Type B pancreatic cell (in vitro differentiated cells): ENCODE data around the gene POLL. TPM values are rescaled to one million over a fixed set of nuclear protein-coding genes. Genes with fewer than 3 reads are reported as not detected.

ENCODE experiments used
- DNase-seq: peaks from one replicate; pipeline ENCODE4 v3.0.0; 2021; ENCODE audit warnings: mixed read lengths; ENCODE audit not compliant: unreplicated experiment; ENCODE audit errors: extremely low spot score
- H3K27ac Mint-ChIP-seq: 2 replicates; pipeline ENCODE4 v1.8.0; 2021; ENCODE audit warnings: mild to moderate bottlenecking, mixed read lengths
- H3K27me3 Mint-ChIP-seq: 2 replicates; pipeline ENCODE4 v1.8.0; 2021; ENCODE audit warnings: mixed read lengths
- H3K36me3 Mint-ChIP-seq: 2 replicates; pipeline ENCODE4 v1.8.0; 2021; ENCODE audit warnings: mixed read lengths
- H3K4me1 Mint-ChIP-seq: one replicate; pipeline ENCODE4 v1.8.0; 2021; ENCODE audit warnings: mixed read lengths; ENCODE audit not compliant: unreplicated experiment
- H3K4me3 Mint-ChIP-seq: 2 replicates; pipeline ENCODE4 v1.8.0; 2021; ENCODE audit warnings: mild to moderate bottlenecking, mixed read lengths
- H3K9me3 Mint-ChIP-seq: 2 replicates; pipeline ENCODE4 v1.8.0; 2021; ENCODE audit warnings: mixed read lengths
- CTCF ChIP-seq: fragments of 200-600 bp; sonication (generic); conservative IDR thresholded peaks from 2 replicates; pipeline ENCODE4 v1.5.0; 2021; ENCODE audit warnings: antibody characterized with exemption, mild to moderate bottlenecking
- total RNA-seq: library from RNA; stranded (reverse); gene quantifications from 2 replicates; pipeline ENCODE4 v1.2.1, GENCODE V29; 2021; ENCODE audit warnings: low replicate concordance

POLL gene
- total RNA-seq, 1 donor from 2014 or later: 39.3 TPM

GRCh38 chr10:101613646-101614045 is 25.6 kb upstream of the POLL start:
- Mint-ChIP-seq H3K4me1 (peaks cover 8% of the 10 kb centered on the region), H3K27ac (no peak overlapping the region), H3K27me3 (no peaks in the 10 kb centered on the region), H3K9me3 (no peaks in the 10 kb centered on the region), H3K36me3 (peaks cover 4% of the 10 kb centered on the region), H3K4me3 (no peak overlapping the region)
- no peak for TF ChIP-seq CTCF
- no peak for DNase-seq

- Mint-ChIP-seq H3K27ac (no peak overlapping the region), H3K4me3 (no peak overlapping the region), H3K27me3 (no peaks in the 10 kb centered on the region), H3K36me3 (peaks cover 4% of the 10 kb centered on the region), H3K4me1 (peaks cover 8% of the 10 kb centered on the region), H3K9me3 (no peaks in the 10 kb centered on the region)
- no peak for TF ChIP-seq CTCF
- no peak for DNase-seq
Measured at GRCh38 chr10:101612872-101613271, 24.8 kb upstream of the POLL start.

GRCh38 chr10:101612086-101612485 is 24.0 kb upstream of the POLL start:
- peaks cover under 1% of the 10 kb centered on the region for H3K4me1 Mint-ChIP-seq

GRCh38 chr10:101611096-101611905 is 23.2 kb upstream of the POLL start:
- H3K9me3 Mint-ChIP-seq: no peaks in the 10 kb centered on the region
- no peaks in the 10 kb centered on the region for H3K27me3 Mint-ChIP-seq
- TF ChIP-seq CTCF: no peak
- H3K4me3 Mint-ChIP-seq: no peak overlapping the region
- no peaks in the 10 kb centered on the region for H3K4me1 Mint-ChIP-seq
- DNase-seq: no peak
- no peaks in the 10 kb centered on the region for H3K36me3 Mint-ChIP-seq
- H3K27ac Mint-ChIP-seq: no peak overlapping the region

More at GRCh38 chr10:101612086-101612485, 24.0 kb upstream of the POLL start:
- DNase-seq: no peak
- Mint-ChIP-seq H3K4me3 (no peak overlapping the region), H3K27me3 (no peaks in the 10 kb centered on the region), H3K36me3 (no peaks in the 10 kb centered on the region), H3K27ac (no peak overlapping the region), H3K9me3 (no peaks in the 10 kb centered on the region)
- TF ChIP-seq CTCF: no peak

- Mint-ChIP-seq H3K4me1 (no peaks in the 10 kb centered on the region), H3K27me3 (no peaks in the 10 kb centered on the region), H3K4me3 (no peak overlapping the region), H3K36me3 (peaks cover 4% of the 10 kb centered on the region), H3K9me3 (no peaks in the 10 kb centered on the region), H3K27ac (no peak overlapping the region)
- no peak for DNase-seq
- TF ChIP-seq CTCF: no peak
Measured at GRCh38 chr10:101609481-101609880, 21.4 kb upstream of the POLL start.
